ENCODE results near the gene PLCD4.

The PLCD4 gene

GRCh38 chr2:218622606-218623365, 15.1 kb downstream of the PLCD4 start:
- DNase-seq: no peak

- DNase-seq: no peak
Measured at GRCh38 chr2:218623366-218623705, 15.6 kb downstream of the PLCD4 start.

GRCh38 chr2:218626369-218626768, 18.7 kb downstream of the PLCD4 start:
- no peak for DNase-seq

- no peak for DNase-seq
Measured at GRCh38 chr2:218627939-218628338, 20.2 kb downstream of the PLCD4 start.

- DNase-seq: no peak
Measured at GRCh38 chr2:218631837-218632236, 24.1 kb downstream of the PLCD4 start.

GRCh38 chr2:218635719-218636118, 28.0 kb downstream of the PLCD4 start:
- no peak for DNase-seq

- no peak for DNase-seq
Measured at GRCh38 chr2:218638372-218638771, 30.7 kb downstream of the PLCD4 start.

GRCh38 chr2:218642121-218642656, 34.5 kb downstream of the PLCD4 start:
- DNase-seq: no peak

GRCh38 chr2:218642786-218643185, 35.1 kb downstream of the PLCD4 start:
- DNase-seq: no peak

GRCh38 chr2:218643751-218644310, 36.1 kb downstream of the PLCD4 start:
- no peak for DNase-seq

- no peak for DNase-seq
Measured at GRCh38 chr2:218644721-218645120, 37.0 kb downstream of the PLCD4 start.

- DNase-seq: no peak
Measured at GRCh38 chr2:218645126-218645525, 37.4 kb downstream of the PLCD4 start.

GRCh38 chr2:218648088-218648786, 40.5 kb downstream of the PLCD4 start:
- DNase-seq: peak; percentile 51

- DNase-seq: no peak
Measured at GRCh38 chr2:218648787-218649100, 41.0 kb downstream of the PLCD4 start.

- no peak for DNase-seq
Measured at GRCh38 chr2:218655751-218656150, 48.1 kb downstream of the PLCD4 start.

- DNase-seq: no peak
Measured at GRCh38 chr2:218658671-218659257, 51.1 kb downstream of the PLCD4 start.

- peak; percentile 64 for DNase-seq
Measured at GRCh38 chr2:218659258-218659987, 51.7 kb downstream of the PLCD4 start, which contains the start of the genes BCS1L and ZNF142. Gene BCS1L, plus strand, starts transcription at chr2:218659683. Its CDS starts 1,305 bp downstream, at chr2:218660988. Gene ZNF142, minus strand, starts transcription at chr2:218659623. Its CDS starts 3,194 bp downstream, at chr2:218656429.

GRCh38 chr2:218659988-218660358, 52.3 kb downstream of the PLCD4 start:
- DNase-seq: no peak

- DNase-seq: no peak
Measured at GRCh38 chr2:218662377-218662776, 54.7 kb downstream of the PLCD4 start.

GRCh38 chr2:218662827-218663226, 55.1 kb downstream of the PLCD4 start:
- no peak for DNase-seq

GRCh38 chr2:218663901-218664300, 56.2 kb downstream of the PLCD4 start:
- DNase-seq: no peak

GRCh38 chr2:218664653-218665052, 57.0 kb downstream of the PLCD4 start:
- DNase-seq: no peak

- no peak for DNase-seq
Measured at GRCh38 chr2:218671097-218671653, 63.5 kb downstream of the PLCD4 start.

All from SHP77 treated with DMSO at 0.1 percent for 48 hours (cell line).